Myocyte (in vitro differentiated cells): ENCODE data around the gene PHKB. TPM values are rescaled to one million over a fixed set of nuclear protein-coding genes. Genes with fewer than 3 reads are reported as not detected.
A peak's percentile ranks its signal among the peaks of the same experiment; 100 is the strongest.
"Not testable (repeated sequence)": the region's sequence is repeated elsewhere in the genome, so short reads cannot be mapped to it uniquely, and the experiment has no call there.

Experiments
- DNase-seq: peaks from one replicate; pipeline ENCODE4 v3.0.0-alpha.2; 2012; ENCODE audit warnings: low read depth
- polyA plus RNA-seq: library from polyadenylated mRNA; unstranded; fragments of >200 nt; gene quantifications from one replicate; pipeline ENCODE4 v1.2.1, GENCODE V29; 2012; ENCODE audit warnings: missing spikeins
- total RNA-seq: library from RNA; depleted of rRNA; stranded (reverse); fragments of >200 nt; gene quantifications from 2 replicates; pipeline ENCODE4 v1.2.3, GENCODE V29; 2014

The PHKB gene
- 29.0 and 34.8 TPM in 2 replicates for total RNA-seq
- polyA plus RNA-seq = 27.4 TPM

DNA sequence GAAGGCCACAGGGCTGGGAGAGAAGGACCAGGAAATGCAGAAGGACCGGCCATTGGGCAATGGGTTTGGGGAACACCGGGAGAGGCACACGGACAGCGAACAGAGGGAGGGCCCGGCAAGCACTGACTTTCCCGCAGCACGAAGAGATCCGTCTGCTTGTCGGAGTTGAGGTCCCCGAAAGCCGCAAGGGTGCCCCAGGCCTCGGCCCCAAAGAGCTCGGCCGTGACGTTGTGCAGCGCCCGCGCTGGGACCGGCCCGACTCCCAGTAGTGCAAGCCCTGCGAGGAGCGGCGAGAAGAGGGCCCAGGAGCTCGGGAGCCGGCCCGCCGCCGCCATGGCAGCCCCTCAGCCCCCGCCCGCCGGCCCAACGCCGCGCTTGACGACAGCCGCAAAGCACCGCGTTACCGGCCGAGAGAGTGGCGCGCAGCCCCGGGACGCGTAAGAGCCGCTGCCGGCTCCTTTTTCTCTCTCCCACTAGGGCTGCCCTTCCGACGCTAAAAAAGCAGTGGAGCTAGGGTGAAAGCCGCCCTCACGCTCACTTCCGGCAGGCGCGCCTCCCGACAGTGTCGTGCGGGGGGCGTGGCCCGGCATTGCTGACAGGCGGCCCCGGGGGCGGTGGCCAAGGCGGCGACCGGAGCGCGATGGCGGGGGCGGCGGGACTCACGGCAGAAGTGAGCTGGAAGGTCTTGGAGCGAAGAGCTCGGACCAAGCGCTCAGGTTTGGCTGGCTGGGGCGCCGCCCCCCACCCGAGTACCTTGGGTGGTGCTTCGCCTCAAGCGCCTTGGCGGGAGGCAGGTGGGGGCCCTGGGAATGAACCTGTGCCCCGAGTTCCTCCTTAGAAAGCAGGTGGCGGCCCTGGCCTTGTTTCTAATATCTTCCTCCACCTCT lies at the start of gene PHKB, which contains the start of gene ITFG1:
PHKB (plus strand) TSS at position 621 of the 887 bp plus-strand sequence; CDS start at position 641, 20 bp downstream.
ITFG1 (minus strand) TSS at position 353 of the 887 bp plus-strand sequence; CDS start at position 335, 18 bp downstream.
- DNase-seq = peak; percentile 93

DNA sequence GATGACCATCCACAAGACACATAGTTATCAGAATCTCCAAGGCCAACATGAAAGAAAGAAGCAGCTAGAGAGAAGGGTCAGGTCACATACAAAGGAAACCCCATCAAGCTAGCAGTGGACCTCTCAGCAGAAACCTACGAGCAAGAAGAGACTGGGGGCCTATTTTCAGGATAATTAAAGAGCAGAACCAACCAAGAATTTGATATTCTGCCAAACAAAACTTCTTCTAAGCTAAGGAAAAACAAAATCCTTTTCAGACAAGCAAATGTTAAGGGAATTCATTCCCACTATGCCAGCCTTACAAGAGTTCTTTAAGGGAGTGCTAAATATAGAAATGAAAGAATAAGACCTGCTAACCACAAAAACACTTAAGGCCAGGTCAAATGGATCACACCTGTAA lies 48.1 kb upstream of the PHKB start:
- DNase-seq = no peak

DNA sequence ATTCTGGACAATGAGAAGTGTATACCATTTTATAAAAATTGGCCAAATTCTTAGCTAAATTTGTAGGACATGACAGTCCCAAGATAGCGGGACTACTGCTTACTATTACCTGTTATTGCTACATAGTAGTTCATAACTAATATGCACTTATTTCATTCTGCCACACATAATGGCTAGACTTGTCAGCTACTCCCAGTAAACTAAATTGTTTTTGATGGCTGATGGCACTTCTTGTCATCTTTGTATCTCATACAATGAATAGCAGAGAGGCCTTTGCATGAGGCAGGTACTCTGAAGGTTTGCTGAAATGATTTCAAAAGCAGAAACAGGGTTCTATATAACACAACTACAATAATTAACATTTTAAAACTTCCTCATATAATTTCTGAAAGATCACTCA lies 44.3 kb upstream of the PHKB start:
- DNase-seq = no peak

DNA sequence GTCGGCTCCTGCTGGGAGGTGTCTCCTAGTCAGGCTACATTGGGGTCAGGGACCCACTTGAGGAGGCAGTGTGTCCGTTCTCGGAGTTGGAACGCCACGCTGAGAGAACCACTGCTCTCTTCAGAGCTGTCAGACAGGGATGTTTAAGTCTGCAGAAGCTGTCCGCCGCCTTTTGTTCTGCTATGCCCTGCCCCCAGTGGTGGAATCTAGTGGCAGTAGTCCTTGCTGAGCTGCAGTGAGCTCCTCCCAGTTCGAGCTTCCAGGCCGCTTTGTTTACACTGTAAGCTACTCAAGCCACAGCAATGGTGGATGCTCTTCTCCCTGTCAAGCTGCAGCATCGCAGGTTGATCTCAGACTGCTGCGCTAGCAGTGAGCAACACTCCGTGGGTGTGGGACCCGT lies 36.3 kb upstream of the PHKB start:
- DNase-seq = no peak

DNA sequence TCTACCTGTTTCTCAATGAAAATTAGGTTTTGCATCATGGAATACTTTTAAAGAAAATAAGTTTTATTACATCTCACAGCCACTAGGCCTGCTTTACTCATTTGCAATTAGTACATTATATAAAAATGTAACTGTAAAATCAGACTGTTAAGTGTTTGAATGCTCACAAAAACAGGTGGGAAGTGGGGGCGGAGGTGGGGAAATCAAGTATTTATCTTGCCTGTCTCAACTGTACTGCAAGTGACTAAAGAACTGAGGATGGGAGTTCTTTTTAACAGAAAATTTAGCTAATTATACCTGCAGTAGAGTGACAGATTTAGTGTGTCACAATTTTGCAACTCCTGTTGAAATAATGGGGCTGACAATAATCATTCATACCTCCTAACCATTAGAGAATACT lies 34.3 kb upstream of the PHKB start:
- no peak for DNase-seq

DNA sequence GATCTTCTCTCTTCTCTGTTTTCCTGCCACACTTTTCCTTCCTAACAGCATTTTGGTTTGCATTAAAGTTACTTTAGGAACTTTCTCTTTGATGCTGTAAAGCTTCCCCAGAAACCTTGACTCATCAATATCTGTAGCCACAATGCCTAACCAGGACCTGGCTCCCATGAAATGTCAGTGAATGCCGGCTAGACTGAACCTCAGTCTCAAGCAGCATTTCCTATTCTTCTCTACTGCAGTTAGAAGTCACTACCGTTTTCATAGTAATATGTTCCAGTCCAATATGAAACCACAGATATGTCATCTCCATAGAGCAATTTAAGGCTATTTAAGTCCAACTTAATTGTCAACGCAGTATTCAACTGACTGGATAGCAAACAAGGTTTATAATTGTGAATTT lies 29.2 kb upstream of the PHKB start:
- DNase-seq = no peak

DNA sequence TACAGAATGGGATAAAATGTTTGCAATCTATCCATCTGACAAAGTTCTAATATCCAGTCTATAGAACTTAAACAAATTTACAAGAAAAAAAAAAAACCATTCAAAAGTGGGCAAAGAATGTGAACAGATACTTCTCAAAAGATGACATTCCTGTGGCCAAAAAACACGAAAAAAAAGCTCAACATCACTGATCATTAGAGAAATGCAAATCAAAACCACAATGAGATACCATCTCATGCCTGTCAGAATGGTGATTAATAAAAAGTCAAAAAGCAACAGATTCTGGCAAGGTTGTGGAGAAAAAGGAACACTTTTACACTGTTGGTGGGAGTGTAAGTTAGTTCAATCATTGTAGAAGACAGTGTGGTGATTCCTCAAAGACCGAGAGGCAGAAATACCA lies 26.9 kb upstream of the PHKB start:
- not testable (repeated sequence) for DNase-seq

DNA sequence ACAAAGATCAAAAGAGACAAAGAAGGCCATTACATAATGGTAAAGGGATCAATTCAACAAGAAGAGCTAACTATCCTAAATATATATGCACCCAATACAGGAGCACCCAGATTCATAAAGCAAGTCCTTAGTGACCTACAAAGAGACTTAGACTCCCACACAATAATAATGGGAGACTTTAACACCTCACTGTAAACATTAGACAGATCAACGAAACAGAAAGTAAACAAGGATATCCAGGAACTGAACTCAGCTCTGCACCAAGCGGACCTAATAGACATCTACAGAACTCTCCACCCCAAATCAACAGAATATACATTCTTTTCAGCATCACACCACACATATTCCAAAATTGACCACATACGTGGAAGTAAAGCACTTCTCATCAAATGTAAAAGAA lies 21.1 kb upstream of the PHKB start:
- not testable (repeated sequence) for DNase-seq

DNA sequence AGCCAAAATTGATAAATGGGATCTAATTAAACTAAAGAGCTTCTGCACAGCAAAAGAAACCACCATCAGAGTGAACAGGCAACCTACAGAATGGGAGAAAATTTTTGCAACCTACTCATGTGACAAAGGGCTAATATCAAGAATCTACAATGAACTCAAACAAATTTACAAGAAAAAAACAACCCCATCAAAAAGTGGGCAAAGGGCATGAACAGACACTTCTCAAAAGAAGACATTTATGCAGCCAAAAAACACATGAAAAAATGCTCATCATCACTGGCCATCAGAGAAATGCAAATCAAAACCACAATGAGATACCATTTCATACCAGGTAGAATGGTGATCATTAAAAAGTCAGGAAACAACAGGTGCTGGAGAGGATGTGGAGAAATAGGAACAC lies 18.2 kb upstream of the PHKB start:
- DNase-seq = not testable (repeated sequence)

DNA sequence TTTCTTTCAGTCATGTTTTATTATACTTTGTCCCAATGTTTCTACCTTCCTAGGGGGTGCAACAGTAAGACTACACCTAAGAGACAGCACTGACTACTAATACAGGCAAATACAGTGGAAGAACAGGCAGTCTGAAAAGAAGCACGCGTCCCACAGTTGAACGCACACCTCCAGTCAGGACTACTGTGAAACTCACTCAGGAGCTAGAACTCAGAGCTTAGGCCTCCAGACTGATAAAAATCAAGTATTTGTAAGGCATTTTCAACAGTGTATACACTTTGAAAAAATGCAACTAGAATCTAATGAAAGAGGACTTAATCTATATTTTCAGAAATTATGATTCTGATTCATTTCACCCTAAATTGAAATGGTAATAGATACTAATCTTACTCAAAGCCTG lies 14.7 kb upstream of the PHKB start:
- no peak for DNase-seq

DNA sequence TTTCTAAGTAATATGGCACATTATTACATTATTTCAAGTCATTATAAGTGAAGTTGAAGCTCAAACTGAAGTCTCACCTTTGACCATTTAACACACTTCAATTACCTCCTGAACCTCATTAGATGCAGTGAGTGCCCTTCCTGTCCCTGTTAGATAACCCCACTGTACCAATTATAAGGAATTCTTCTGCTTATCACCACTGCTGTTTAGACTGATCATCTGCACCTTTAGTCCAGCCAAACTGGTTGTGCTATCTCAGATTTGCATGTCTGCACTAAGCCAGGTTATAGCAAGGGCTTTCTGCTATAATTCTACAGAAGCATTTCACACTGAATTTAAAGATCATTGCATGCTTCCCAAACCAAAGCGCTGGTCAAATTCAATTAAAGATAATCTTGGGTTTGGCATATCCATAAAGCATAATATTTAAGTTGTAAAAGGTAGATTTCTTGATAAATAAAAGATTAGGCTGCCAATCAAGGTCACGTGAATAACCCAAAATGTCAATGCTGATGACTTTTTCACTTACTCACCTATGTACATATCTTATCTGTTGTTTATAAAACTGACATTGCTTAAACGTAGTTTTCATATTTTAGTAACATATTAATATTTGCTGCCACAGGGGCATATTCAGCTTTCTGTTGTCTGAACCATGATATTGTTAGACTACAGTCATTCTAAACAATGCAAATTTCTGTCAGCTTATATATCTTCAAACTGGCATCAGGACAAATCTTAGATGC lies 12.1 kb upstream of the PHKB start:
- DNase-seq = no peak

DNA sequence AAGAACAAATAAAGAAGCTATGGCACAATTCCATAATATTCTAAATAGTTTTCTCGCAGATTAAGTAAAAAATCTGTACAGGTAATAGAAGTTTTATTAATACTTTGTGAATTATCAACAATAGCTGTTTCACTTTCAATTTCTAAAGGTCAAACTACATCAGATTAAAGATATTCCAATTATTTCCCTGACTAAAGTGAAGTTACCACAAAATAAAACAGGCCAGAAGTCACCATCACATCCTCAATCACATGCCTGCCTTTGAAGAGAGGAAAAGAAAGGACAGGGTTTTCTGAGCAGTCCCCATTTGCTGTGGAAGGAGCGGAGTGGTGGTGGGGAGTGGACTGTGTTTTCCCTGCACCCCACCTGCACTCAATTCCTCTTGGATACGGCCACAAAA lies 11.3 kb upstream of the PHKB start:
- DNase-seq = no peak

DNA sequence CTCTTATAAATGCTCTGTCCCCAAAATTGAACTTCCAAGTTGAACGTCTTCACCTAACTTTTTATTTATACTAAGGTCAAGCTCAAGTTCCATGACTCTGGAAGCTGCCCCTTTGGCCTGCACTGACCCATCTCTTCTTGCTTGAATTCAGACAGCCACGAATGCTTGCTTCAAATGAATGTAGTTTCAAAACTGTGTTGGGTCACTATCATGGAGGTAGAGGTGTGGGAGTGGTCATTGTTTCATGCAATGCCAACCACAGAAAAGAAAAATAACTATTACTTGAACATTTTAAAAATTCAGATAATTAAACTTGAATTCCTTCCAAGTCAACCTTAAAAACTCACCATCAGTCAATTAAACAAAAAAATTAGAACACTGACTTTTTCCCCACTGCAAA lies 2.8 kb upstream of the PHKB start:
- DNase-seq = no peak

DNA sequence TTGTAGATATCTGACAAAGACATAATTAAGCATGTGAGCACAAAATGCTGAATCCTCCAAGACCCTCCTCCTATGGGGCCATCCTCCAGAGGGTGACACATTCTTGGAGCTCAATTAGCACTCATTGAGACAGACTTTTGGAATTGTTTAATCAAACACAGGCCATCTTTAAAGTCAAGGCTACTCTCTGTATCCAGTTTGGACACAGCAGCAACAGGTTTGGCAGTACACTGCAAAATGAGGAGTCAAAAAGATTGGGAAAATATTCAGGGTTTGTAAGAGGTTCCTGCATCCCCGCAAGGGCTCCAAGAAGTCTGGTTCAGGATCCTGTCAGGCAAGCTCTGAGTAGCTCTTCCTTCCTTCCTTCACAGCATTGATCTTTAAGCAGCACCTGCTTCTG lies 1.5 kb upstream of the PHKB start:
- no peak for DNase-seq

DNA sequence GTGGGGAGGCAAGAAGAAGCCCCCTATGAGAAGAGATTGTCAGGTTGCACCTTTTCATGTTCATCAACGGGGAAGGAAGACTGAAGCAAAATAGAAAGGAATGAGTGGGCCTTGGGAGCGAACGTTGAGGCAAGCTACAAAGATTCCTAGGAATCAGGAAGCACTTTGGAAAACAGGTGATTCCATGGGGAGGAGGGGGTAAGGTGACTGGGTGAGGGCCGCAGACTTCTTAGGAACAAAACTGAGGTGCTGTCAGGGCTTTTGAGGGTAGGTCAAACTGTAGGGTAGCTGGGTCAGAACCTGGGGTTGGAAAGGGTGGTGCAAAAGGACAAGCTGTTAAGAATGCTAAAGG lies 796 bp upstream of the PHKB start:
- DNase-seq = peak; percentile 8

DNA sequence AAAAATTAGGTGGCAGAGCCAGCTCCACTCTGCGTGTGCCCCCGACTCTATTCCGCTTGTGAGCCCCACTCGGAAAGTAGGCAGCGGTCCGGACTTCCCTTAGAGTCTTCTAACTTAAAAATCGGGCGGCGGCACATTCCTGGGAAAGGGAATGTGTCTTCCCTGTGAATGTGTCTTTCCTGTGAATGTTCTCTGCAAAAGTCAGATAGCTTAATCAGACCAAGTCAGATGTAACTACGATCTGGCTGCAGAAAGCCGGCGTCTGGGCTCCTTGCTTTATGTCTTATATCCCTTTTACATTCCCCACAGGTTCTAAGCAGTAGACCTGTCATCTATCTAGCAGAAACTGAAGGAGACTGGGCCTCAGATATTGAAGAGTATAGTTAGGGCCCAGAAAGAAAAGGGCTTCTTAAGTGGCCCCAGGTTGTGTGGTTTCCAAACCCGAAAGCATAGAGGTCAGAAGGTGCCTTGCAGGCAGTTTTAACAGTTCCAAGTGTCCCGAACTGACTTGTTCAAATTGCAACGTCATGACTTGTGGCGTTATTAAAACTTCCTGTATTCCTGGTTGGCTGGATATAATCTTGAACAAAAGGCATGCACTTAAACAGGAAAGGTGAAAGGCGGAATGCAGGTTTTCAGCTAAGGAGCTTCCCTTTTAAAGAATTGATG lies 601 bp downstream of the PHKB start:
- peak; percentile 49 for DNase-seq

DNA sequence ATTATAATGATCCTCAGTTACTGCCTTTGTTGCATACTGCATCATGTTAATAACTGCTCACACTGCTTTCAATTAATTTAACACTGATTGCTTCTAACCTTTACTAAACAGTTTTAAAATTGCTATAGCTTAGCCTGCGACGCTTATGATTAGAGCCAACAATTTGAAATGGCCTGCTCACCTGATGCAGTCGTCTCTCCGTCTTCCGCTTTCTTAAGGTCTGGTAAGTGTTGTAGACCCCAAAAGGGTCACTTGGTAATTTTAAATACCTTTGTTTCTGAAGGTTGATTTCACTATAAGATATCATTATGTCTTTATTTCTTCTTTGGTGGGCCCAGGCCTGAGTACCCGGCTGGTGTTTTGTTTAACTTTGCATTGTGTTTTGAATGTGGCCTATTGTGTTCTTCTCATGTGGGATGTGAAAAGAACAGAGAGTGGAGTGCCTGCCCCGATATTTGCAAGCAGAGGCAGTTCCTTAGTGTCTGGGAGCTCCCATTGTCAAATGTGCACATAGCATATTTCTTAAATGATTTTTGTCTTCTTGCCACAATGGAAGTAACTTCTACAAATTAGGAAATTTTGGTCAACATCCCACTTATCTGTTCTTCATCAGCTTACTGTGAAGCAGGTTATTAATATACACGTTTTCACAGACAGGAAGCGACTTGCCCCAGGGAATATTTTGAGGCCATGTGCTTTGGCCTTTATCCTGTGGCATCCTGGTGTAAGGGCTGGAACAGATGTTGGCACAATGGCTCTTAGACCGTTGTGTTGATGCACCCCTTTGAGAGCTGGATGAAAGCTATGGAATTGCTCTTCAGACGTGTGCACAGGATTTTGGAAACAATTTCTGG lies 2.9 kb downstream of the PHKB start:
- DNase-seq = no peak

DNA sequence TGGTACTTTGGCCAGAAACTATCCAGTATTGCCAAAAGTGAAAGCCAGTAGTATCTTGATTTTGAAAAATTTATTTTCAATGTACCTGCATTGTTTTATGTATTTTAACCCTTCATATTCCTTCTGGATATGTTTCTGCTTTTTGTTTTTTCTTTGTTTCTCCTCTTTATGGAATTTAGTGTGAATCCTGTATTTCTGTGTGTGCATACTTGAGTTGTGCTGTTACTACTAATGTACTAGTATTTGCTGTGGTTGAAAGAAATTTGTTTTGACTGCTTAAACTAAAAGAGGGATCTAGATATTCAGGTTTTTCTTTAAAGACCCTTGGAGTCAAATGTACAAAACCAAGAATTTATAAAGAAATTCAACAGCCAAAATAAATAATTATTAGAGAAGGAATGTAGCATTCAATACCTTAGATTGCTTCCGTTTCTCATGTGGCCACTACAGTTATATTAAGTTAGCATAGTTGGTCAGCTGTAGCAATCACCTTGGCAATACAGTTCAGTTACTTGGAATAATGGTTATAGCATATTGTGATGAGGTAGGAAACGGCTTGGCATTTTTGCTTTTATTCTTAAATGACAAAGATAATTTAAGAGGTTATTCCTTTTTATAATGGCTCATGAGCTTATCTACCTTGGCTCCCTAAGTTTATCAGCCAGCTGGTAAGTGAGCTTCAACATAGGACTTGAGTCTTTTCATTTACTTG lies 4.9 kb downstream of the PHKB start:
- no peak for DNase-seq

DNA sequence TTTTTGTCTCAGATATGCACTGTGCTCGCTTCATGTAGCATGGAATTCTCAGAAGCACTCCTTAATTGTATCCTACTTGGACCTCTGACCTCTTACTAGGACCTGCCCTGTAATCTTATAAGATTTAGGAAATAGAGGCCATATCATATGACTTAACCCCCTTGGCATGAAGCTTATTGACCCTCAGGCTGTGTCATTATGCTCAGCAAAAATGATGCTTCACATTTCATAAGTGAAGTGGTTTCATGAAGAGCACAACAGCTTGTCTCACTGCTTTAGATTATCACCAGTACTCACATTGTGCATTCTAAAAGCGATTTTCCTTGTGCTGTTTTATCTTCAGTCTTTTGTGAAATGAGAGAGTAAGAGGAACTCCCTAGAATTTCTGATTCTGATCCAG lies 6.4 kb downstream of the PHKB start:
- no peak for DNase-seq

DNA sequence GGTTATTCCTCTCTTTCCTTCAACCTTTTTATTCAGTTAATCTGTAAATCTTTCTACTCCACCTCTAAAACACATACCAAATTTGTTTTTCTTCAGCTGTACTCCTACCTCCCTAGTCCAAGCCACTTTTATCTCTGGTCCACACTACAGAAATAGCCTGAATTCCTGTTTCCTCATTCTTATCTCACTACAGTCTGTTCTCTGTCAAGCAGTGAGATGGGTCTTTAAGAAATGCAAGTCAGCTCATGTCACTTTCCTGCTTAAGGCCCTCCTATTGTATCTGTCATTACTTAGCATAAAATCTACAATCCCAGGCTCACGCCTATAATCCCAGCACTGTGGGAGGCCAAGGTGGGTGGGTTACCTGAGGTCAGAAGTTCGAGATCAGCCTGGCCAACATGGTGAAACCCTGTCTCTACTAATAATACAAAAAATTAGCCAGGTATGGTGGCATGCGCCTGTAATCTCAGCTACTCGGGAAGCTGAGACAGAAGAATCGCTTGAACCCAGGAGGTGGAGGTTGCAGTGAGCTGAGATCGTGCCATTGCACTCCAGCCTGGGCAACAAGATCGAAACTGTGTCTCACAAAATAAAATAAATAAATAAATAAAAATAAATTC lies 7.0 kb downstream of the PHKB start:
- not testable (repeated sequence) for DNase-seq
